K562 (cell line): Measurements from ENCODE around the gene ABHD4. TPM values are rescaled to one million over a fixed set of nuclear protein-coding genes. Genes with fewer than 3 reads are reported as not detected.

Experiments
- ATAC-seq: fragments of 200-7000 bp; cut with Tn5 transposase; 3 replicates; pipeline ENCODE4 v1.9.1; 2020; ENCODE audit warnings: moderate library complexity
- BruUV-seq: library from RNA; stranded (reverse); fragments of 400-500 nt; replicated peaks from 2 replicates; lab custom pipeline; 2021; lab: Mats Ljungman, UMichigan
- CTCF ChIA-PET: fragments of 300-600 bp; formaldehyde crosslinking; extraction: SDS; loops from one replicate; lab custom pipeline; 2021; ENCODE audit warnings: low intra/inter-chr PET ratio; lab: Yijun Ruan, JAX
- POLR2A ChIA-PET: fragments of 300-600, 350-650 bp; sonication (Branson Sonifier 250); formaldehyde crosslinking; extraction: SDS; loops from one replicate; lab custom pipeline; 2021; ENCODE audit warnings: antibody characterized with exemption, inconsistent platforms; lab: Yijun Ruan, JAX
- DNase-seq, 4 experiments: peaks; one replicate each; pipeline versions ENCODE4 v3.0.0 to v3.0.0-alpha.2; 2011 to 2018; ENCODE audit warnings: low spot score in 3 of 4, mixed read lengths in 3 of 4; ENCODE audit errors: extremely low read depth in 1 of 4
- FAIRE-seq: peaks from 2 replicates; lab custom pipeline; 2011; peaks lifted over from hg19 to GRCh38; lab: Jason Lieb, UNC
- H2AFZ ChIP-seq: 2 replicates; pipeline ENCODE4 v1.6.0; 2011; ENCODE audit warnings: low read depth, low read length, control low read depth, inconsistent platforms
- H3K27ac ChIP-seq: fragments of 200-600 bp; 3 replicates; pipeline ENCODE4 v1.8.0; 2011; ENCODE audit warnings: low read depth, mild to moderate bottlenecking, control low read depth, inconsistent platforms, low read length, moderate library complexity, mixed read lengths; ENCODE audit errors: extremely low read depth
- H3K27me3 ChIP-seq, 2 experiments: fragments of 300-600 bp in 1 of 2; 2 replicates in 1 of 2; 3 replicates in 1 of 2; pipeline versions ENCODE4 v1.6.0 to v1.8.0; 2011; ENCODE audit warnings: inconsistent platforms in 2 of 2, low read length in 2 of 2, mild to moderate bottlenecking in 1 of 2, mixed read lengths in 1 of 2, moderate library complexity in 1 of 2; ENCODE audit not compliant: control insufficient read depth in 2 of 2, insufficient read depth in 2 of 2
- H3K36me3 ChIP-seq: fragments of 300-600 bp; 3 replicates; pipeline ENCODE4 v1.8.0; 2011; ENCODE audit warnings: mild to moderate bottlenecking, low read length, inconsistent platforms; ENCODE audit not compliant: control insufficient read depth, insufficient read depth
- H3K4me1 ChIP-seq, 2 experiments: fragments of 200-600 bp in 1 of 2; replicated peaks in 1 of 2; 2 replicates in 1 of 2; 3 replicates in 1 of 2; pipeline versions ENCODE4 v1.5.1 to v1.8.0; 2011; ENCODE audit warnings: inconsistent platforms in 2 of 2, low read length in 2 of 2, mild to moderate bottlenecking in 1 of 2, mixed read lengths in 1 of 2, moderate library complexity in 1 of 2; ENCODE audit not compliant: control insufficient read depth in 2 of 2, insufficient read depth in 2 of 2
- H3K4me2 ChIP-seq: 2 replicates; pipeline ENCODE4 v1.6.1; 2011; ENCODE audit warnings: low read length, control low read depth, inconsistent platforms, mixed read lengths; ENCODE audit not compliant: insufficient read depth
- H3K4me3 ChIP-seq: fragments of 200-600 bp; sonication (generic), shearing (Covaris generic); 2 replicates; pipeline ENCODE4 v1.5.1; 2016; ENCODE audit warnings: control low read depth, inconsistent platforms
- H3K79me2 ChIP-seq: fragments of 200-600 bp; 3 replicates; pipeline ENCODE4 v1.8.0; 2011; ENCODE audit warnings: low read length, inconsistent platforms; ENCODE audit not compliant: control insufficient read depth, insufficient read depth
- H3K9ac ChIP-seq, 2 experiments: 2 replicates each; pipeline versions ENCODE4 v1.6.0 to v1.6.1; 2011; ENCODE audit warnings: low read depth in 2 of 2, low read length in 2 of 2, control low read depth in 1 of 2, inconsistent platforms in 1 of 2, mild to moderate bottlenecking in 1 of 2, mixed read lengths in 1 of 2; ENCODE audit not compliant: insufficient read depth in 1 of 2
- H3K9me1 ChIP-seq: one replicate; pipeline ENCODE4 v1.6.0; 2011; ENCODE audit warnings: inconsistent platforms, mild to moderate bottlenecking, low read length, moderate library complexity; ENCODE audit not compliant: control insufficient read depth, insufficient read depth
- H3K9me3 ChIP-seq: replicated peaks from 2 replicates; pipeline ENCODE4 v1.5.1; 2011; ENCODE audit warnings: low read depth, low read length, inconsistent platforms; ENCODE audit not compliant: control insufficient read depth, insufficient read depth
- H4K20me1 ChIP-seq: replicated peaks from 2 replicates; pipeline ENCODE4 v1.6.1; 2011; ENCODE audit warnings: low read length, inconsistent platforms, mixed read lengths; ENCODE audit not compliant: control insufficient read depth, insufficient read depth
- C11orf30 ChIP-seq: fragments of 450-650 bp; IDR thresholded peaks from 2 replicates; pipeline ENCODE4 v1.6.1; 2016; ENCODE audit warnings: low read depth, mild to moderate bottlenecking
- CTBP1 ChIP-seq: fragments of 450-650 bp; IDR thresholded peaks from 2 replicates; pipeline ENCODE4 v1.6.1; 2016; ENCODE audit warnings: borderline replicate concordance
- HNRNPUL1 ChIP-seq: fragments of 200-400 bp; formaldehyde crosslinking; IDR thresholded peaks from 2 replicates; pipeline ENCODE4 v1.6.1; 2017; ENCODE audit warnings: low read length
- L3MBTL2 ChIP-seq: fragments of 450-650 bp; IDR thresholded peaks from 2 replicates; pipeline ENCODE4 v1.6.1; 2016; ENCODE audit warnings: mild to moderate bottlenecking, moderate library complexity
- NCOA6 ChIP-seq: fragments of 450-650 bp; IDR thresholded peaks from 2 replicates; pipeline ENCODE4 v1.6.1; 2017; ENCODE audit warnings: mild to moderate bottlenecking
- OTX1 ChIP-seq: fragments of 450-650 bp; formaldehyde crosslinking; IDR thresholded peaks from 2 replicates; pipeline ENCODE4 v1.4.0; 2022; ENCODE audit warnings: mild to moderate bottlenecking
- RBM25 ChIP-seq: fragments of 200-400 bp; formaldehyde crosslinking; IDR thresholded peaks from 2 replicates; pipeline ENCODE4 v1.6.1; 2018; ENCODE audit warnings: low read length, low read depth, moderate library complexity; ENCODE audit not compliant: severe bottlenecking
- RBM39 ChIP-seq: fragments of 200-400 bp; formaldehyde crosslinking; optimal IDR thresholded peaks from 2 replicates; pipeline ENCODE3; 2018; ENCODE audit warnings: low read depth, low read length
- SMARCB1 ChIP-seq: IDR thresholded peaks from 2 replicates; pipeline ENCODE4 v1.6.1; 2011; ENCODE audit warnings: improper control_type of control experiment, low read depth; ENCODE audit not compliant: insufficient read length
- SMARCC2 ChIP-seq: fragments of 450-650 bp; IDR thresholded peaks from 2 replicates; pipeline ENCODE4 v1.6.1; 2017; ENCODE audit warnings: antibody characterized with exemption, moderate library complexity, mild to moderate bottlenecking, low read depth
- SMARCE1 ChIP-seq: fragments of 450-650 bp; IDR thresholded peaks from 2 replicates; pipeline ENCODE4 v1.7.1; 2016; ENCODE audit warnings: mild to moderate bottlenecking
- ZC3H4 ChIP-seq: sonication (generic); formaldehyde crosslinking; IDR thresholded peaks from 2 replicates; pipeline ENCODE4 v1.9.0; 2021; ENCODE audit warnings: missing genetic modification reagents, borderline replicate concordance
- ZNF217 ChIP-seq: sonication (generic); formaldehyde crosslinking; IDR thresholded peaks from 2 replicates; pipeline ENCODE4 v1.8.0; 2022; ENCODE audit warnings: mild to moderate bottlenecking, missing genetic modification reagents
- ZNF354B ChIP-seq: fragments of 250-450 bp; sonication (Bioruptor Pico); IDR thresholded peaks from 2 replicates; pipeline ENCODE4 v1.4.0; 2020
- ZNF408 ChIP-seq: fragments of 250-450 bp; sonication (Bioruptor Pico); IDR thresholded peaks from 2 replicates; pipeline ENCODE4 v1.4.0; 2020; ENCODE audit warnings: low read depth, mild to moderate bottlenecking, moderate library complexity
- ZNF695 ChIP-seq: fragments of 450-650 bp; formaldehyde crosslinking; IDR thresholded peaks from 2 replicates; pipeline ENCODE4 v1.4.0; 2020; ENCODE audit warnings: mild to moderate bottlenecking, moderate library complexity
- ZNF766 ChIP-seq: fragments of 200-800 bp; sonication (Bioruptor generic); conservative IDR thresholded peaks from 2 replicates; pipeline ENCODE4 v1.6.1; 2016; ENCODE audit warnings: missing genetic modification characterization, missing compliant biosample characterization
- ZSCAN32 ChIP-seq: fragments of 450-650 bp; formaldehyde crosslinking; IDR thresholded peaks from 2 replicates; pipeline ENCODE4 v1.4.0; 2020; ENCODE audit warnings: mild to moderate bottlenecking, moderate library complexity
- WGBS: fragments of 100-300 bp; shearing (Covaris generic); methylation state at CpG from one replicate; pipeline ENCODE4 v1.1.6; 2016; ENCODE audit warnings: low coverage, mixed read lengths; ENCODE audit not compliant: insufficient coverage; ENCODE audit errors: missing lambda C conversion rate; 5-methylcytosine and 5-hydroxymethylcytosine counted together
- in situ Hi-C: fragments of 300-500 bp; cut with MboI; formaldehyde crosslinking; loops from 4 replicates; pipeline ENCODE4 v1.15.0; 2018; ENCODE audit warnings: inconsistent platforms, mixed read lengths
- intact Hi-C: fragments of 100-400 bp; cut with micrococcal nuclease; formaldehyde crosslinking; loops from 2 replicates; pipeline ENCODE4 v1.14.2; 2022
- polyA plus RNA-seq, 8 experiments: library from polyadenylated mRNA; depleted of rRNA in 4 of 8; stranded (reverse) in 5 of 8; unstranded in 3 of 8; fragments of >200 nt; fragmentation: Nextera tagmentation in 2 of 8; fragmentation: Illumina TruSeq in 1 of 8; extraction: Ambion mirVana in 2 of 8; extraction: Trizol in 1 of 8; gene quantifications; 2 replicates each; pipeline versions ENCODE4 v1.2.1 to v1.2.3, GENCODE V29; 2011 to 2014; ENCODE audit warnings: inconsistent platforms in 1 of 8, missing spikeins in 1 of 8
- total RNA-seq, 7 experiments: library from RNA; depleted of rRNA in 6 of 7; stranded (reverse); fragments of >200 nt in 6 of 7; fragmentation: Illumina TruSeq in 2 of 7; extraction: Trizol in 2 of 7; gene quantifications; 2 replicates each; pipeline versions ENCODE4 v1.2.1 to v1.2.3, GENCODE V29; 2011 to 2021; ENCODE audit warnings: low replicate concordance in 1 of 7
- TF ChIP-seq, protein P1 (sequence below): sonication (generic); formaldehyde crosslinking; IDR thresholded peaks from 2 replicates; pipeline ENCODE4 v1.8.0; 2022; ENCODE audit warnings: mild to moderate bottlenecking, low read depth, missing genetic modification reagents
- TF ChIP-seq, protein P2 (sequence below), 2 experiments: fragments of 250-450 bp in 1 of 2; fragments of 450-650 bp in 1 of 2; sonication (Bioruptor Pico) in 1 of 2; IDR thresholded peaks; 2 replicates each; pipeline versions ENCODE4 v1.6.1 to v1.8.0; 2016 to 2021; ENCODE audit warnings: mild to moderate bottlenecking in 2 of 2, moderate library complexity in 2 of 2, missing compliant biosample characterization in 1 of 2, missing genetic modification characterization in 1 of 2

ABHD4 gene
- total and polyA plus RNA-seq, 9 of the 15 experiments (the other 6 are each of a cell fraction or from before 2014, with no cell fraction given), result 3.6 to 12.0 (median 7.2) TPM

DNA sequence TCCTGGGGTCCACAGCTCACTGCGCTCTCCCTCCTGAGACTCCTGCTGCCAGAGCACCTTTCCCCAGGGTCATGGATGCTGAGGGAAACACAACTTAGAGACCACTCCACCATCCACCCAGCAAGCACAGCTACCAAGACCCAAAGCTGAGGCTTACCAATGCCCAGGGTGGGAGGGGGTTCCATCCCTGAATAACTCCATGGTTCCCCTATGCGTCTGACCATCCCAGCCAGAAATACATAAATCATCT is 45.3 kb upstream of the ABHD4 start:
- H3K9me3 ChIP-seq, result no peaks in the 10 kb centered on the region
- no TSS peak for BruUV-seq
- H2AFZ ChIP-seq, result no peak overlapping the region
- ATAC-seq (no peak), FAIRE-seq (no peak), DNase-seq (no peak)
- H4K20me1 ChIP-seq, result no peaks in the 10 kb centered on the region
- intact Hi-C loops, result loop anchor here (10.0 kb wide), 1 partner anchor 158 kb away; no protein-coding TSS in a partner anchor
- H3K27ac ChIP-seq, result no peak overlapping the region
- peaks cover 16 to 18% of the 10 kb centered on the region in 2 experiments for H3K4me1 ChIP-seq
- no peaks in the 10 kb centered on the region for H3K79me2 ChIP-seq
- H3K9ac ChIP-seq, result no peak overlapping the region
- H3K4me2 ChIP-seq, result no peak overlapping the region
- no peaks in the 10 kb centered on the region for H3K9me1 ChIP-seq
- in situ Hi-C loops, result loop anchor here (10.0 kb wide), 1 partner anchor 168 kb away; no protein-coding TSS in a partner anchor
- H3K27me3 ChIP-seq, result no peaks in the 10 kb centered on the region
- H3K4me3 ChIP-seq, result no peak overlapping the region
- POLR2A ChIA-PET, result interaction anchor here (1.1 to 1.4 kb wide), 2 partner anchors 11 to 98 kb away, joined by 3 to 4 read pairs; no protein-coding TSS in a partner anchor
- H3K36me3 ChIP-seq, result no peaks in the 10 kb centered on the region
- no peak for TF ChIP-seq NCOA6
- TF ChIP-seq ZNF408, result no peak
- no peak for TF ChIP-seq C11orf30
- TF ChIP-seq ZSCAN32 (CRISPR knock-in tag), result no peak
- no peak for TF ChIP-seq ZNF217 (CRISPR knock-in tag)
- TF ChIP-seq ZC3H4 (CRISPR knock-in tag), result no peak
- no peak for TF ChIP-seq SMARCB1
- TF ChIP-seq RBM39, result no peak
- TF ChIP-seq ZNF354B (CRISPR knock-in tag), result no peak
- no peak for TF ChIP-seq L3MBTL2
- no peak for TF ChIP-seq OTX1 (CRISPR knock-in tag)
- TF ChIP-seq, protein P1, sequence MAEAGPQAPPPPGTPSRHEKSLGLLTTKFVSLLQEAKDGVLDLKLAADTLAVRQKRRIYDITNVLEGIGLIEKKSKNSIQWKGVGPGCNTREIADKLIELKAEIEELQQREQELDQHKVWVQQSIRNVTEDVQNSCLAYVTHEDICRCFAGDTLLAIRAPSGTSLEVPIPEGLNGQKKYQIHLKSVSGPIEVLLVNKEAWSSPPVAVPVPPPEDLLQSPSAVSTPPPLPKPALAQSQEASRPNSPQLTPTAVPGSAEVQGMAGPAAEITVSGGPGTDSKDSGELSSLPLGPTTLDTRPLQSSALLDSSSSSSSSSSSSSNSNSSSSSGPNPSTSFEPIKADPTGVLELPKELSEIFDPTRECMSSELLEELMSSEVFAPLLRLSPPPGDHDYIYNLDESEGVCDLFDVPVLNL, result no peak
- TF ChIP-seq CTBP1, result no peak
- TF ChIP-seq RBM25, result no peak
- TF ChIP-seq ZNF766 (CRISPR knock-in tag), result no peak
- TF ChIP-seq SMARCC2, result no peak
- TF ChIP-seq SMARCE1, result no peak
- TF ChIP-seq, protein P2, sequence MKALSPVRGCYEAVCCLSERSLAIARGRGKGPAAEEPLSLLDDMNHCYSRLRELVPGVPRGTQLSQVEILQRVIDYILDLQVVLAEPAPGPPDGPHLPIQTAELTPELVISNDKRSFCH (CRISPR knock-in tag; IDR thresholded peaks at IDR 0.05), result no peak
- TF ChIP-seq, protein P2 (tag; IDR thresholded peaks at IDR 0.05), result no peak
- TF ChIP-seq HNRNPUL1, result no peak
- TF ChIP-seq ZNF695 (CRISPR knock-in tag), result no peak
- CTCF ChIA-PET, result interaction anchor here (0.6 kb wide), 1 partner anchor 105 kb away, joined by 6 read pairs; no protein-coding TSS in a partner anchor
- WGBS, result no CpG with 5 or more reads among the region's 2 CpGs
